HepG2 (cell line): ENCODE results near the gene SMOC1. TPM values are rescaled to one million over a fixed set of nuclear protein-coding genes. Genes with fewer than 3 reads are reported as not detected.
A peak's percentile ranks its signal among the peaks of the same experiment; 100 is the strongest.

Experiments used
- CEBPZ ChIP-seq: IDR thresholded peaks from 2 replicates; pipeline ENCODE4 v1.6.1; 2012; ENCODE audit warnings: low read length, improper control_type of control experiment
- CENPBD1 ChIP-seq: sonication (generic); formaldehyde crosslinking; IDR thresholded peaks from 2 replicates; pipeline ENCODE4 v1.8.0; 2022; ENCODE audit warnings: missing genetic modification reagents, low read depth, mild to moderate bottlenecking, borderline replicate concordance
- CREB3 ChIP-seq: sonication (generic); formaldehyde crosslinking; IDR thresholded peaks from 2 replicates; pipeline ENCODE4 v1.5.0; 2020; ENCODE audit warnings: missing genetic modification reagents
- ETV6 ChIP-seq: sonication (generic); formaldehyde crosslinking; conservative IDR thresholded peaks from 2 replicates; pipeline ENCODE4 v1.4.0; 2020; ENCODE audit warnings: missing genetic modification reagents
- FOXP1 ChIP-seq, 2 experiments: fragments of 450-650 bp in 1 of 2; IDR thresholded peaks; 2 replicates each; pipeline ENCODE4 v1.6.1; 2017 to 2018; ENCODE audit warnings: antibody characterized with exemption in 1 of 2
- HIC2 ChIP-seq: sonication (generic); formaldehyde crosslinking; IDR thresholded peaks from 2 replicates; pipeline ENCODE4 v1.9.0; 2022; ENCODE audit warnings: low read depth, missing genetic modification reagents
- HMG20A ChIP-seq: IDR thresholded peaks from 2 replicates; pipeline ENCODE4 v1.6.1; 2016; ENCODE audit warnings: borderline replicate concordance
- LCORL ChIP-seq, 2 experiments: fragments of 450-650 bp in 1 of 2; sonication (generic) in 1 of 2; formaldehyde crosslinking in 1 of 2; IDR thresholded peaks; 2 replicates each; pipeline versions ENCODE4 v1.5.0 to v1.6.1; 2017 to 2020; ENCODE audit warnings: antibody characterized with exemption in 1 of 2, missing genetic modification reagents in 1 of 2
- MZF1 ChIP-seq: sonication (generic); formaldehyde crosslinking; IDR thresholded peaks from 2 replicates; pipeline ENCODE4 v1.8.1; 2023; ENCODE audit warnings: mild to moderate bottlenecking, missing genetic modification reagents, borderline replicate concordance
- NFYB ChIP-seq: sonication (generic); formaldehyde crosslinking; IDR thresholded peaks from 2 replicates; pipeline ENCODE4 v1.4.0; 2020; ENCODE audit warnings: missing genetic modification reagents
- PAF1 ChIP-seq: IDR thresholded peaks from 2 replicates; pipeline ENCODE4 v1.6.1; 2016; ENCODE audit warnings: missing genetic modification reagents, missing compliant biosample characterization
- REPIN1 ChIP-seq: sonication (generic); formaldehyde crosslinking; IDR thresholded peaks from 2 replicates; pipeline ENCODE4 v1.8.0; 2022; ENCODE audit warnings: missing genetic modification reagents, low read depth, mild to moderate bottlenecking, borderline replicate concordance
- RFX5 ChIP-seq: IDR thresholded peaks from 2 replicates; pipeline ENCODE4 v1.6.1; 2011; ENCODE audit warnings: low read depth, low read length, improper control_type of control experiment
- TEF ChIP-seq: sonication (generic); formaldehyde crosslinking; IDR thresholded peaks from 2 replicates; pipeline ENCODE4 v1.5.0; 2020; ENCODE audit warnings: missing genetic modification reagents
- THAP8 ChIP-seq: sonication (generic); formaldehyde crosslinking; IDR thresholded peaks from 2 replicates; pipeline ENCODE4 v1.5.1; 2020; ENCODE audit warnings: missing genetic modification reagents, mild to moderate bottlenecking, borderline replicate concordance
- ZFX ChIP-seq: sonication (generic); formaldehyde crosslinking; IDR thresholded peaks from 2 replicates; pipeline ENCODE4 v1.4.0; 2020; ENCODE audit warnings: mild to moderate bottlenecking, low read depth, missing genetic modification reagents, moderate library complexity
- ZKSCAN1 ChIP-seq: fragments of 150-350 bp; IDR thresholded peaks from 2 replicates; pipeline ENCODE4 v1.6.1; 2014; ENCODE audit warnings: low read length
- ZMAT5 ChIP-seq: sonication (generic); formaldehyde crosslinking; IDR thresholded peaks from 2 replicates; pipeline ENCODE4 v1.5.0; 2020; ENCODE audit warnings: mild to moderate bottlenecking, low read depth, missing genetic modification reagents, borderline replicate concordance
- ZNF264 ChIP-seq: sonication (generic); formaldehyde crosslinking; IDR thresholded peaks from 2 replicates; pipeline ENCODE4 v1.4.0; 2020; ENCODE audit warnings: missing genetic modification reagents
- ZNF460 ChIP-seq: sonication (generic); formaldehyde crosslinking; IDR thresholded peaks from 2 replicates; pipeline ENCODE4 v1.5.1; 2020; ENCODE audit warnings: missing genetic modification reagents, mild to moderate bottlenecking, borderline replicate concordance
- ZNF570 ChIP-seq: sonication (generic); formaldehyde crosslinking; IDR thresholded peaks from 2 replicates; pipeline ENCODE4 v1.4.0; 2020; ENCODE audit warnings: mild to moderate bottlenecking, missing genetic modification reagents, borderline replicate concordance
- ZNF768 ChIP-seq: sonication (generic); formaldehyde crosslinking; IDR thresholded peaks from 2 replicates; pipeline ENCODE4 v1.4.0; 2020; ENCODE audit warnings: missing genetic modification reagents
- polyA plus RNA-seq, 8 experiments: library from polyadenylated mRNA; depleted of rRNA in 3 of 8; stranded (reverse) in 7 of 8; unstranded in 1 of 8; fragments of >200 nt; fragmentation: Illumina TruSeq in 4 of 8; extraction: Trizol in 4 of 8; gene quantifications; 2 replicates each; pipeline versions ENCODE4 v1.2.1 to v1.2.3, GENCODE V29; 2011 to 2016; ENCODE audit warnings: low read depth in 4 of 8, missing spikeins in 1 of 8, mixed read lengths in 1 of 8; ENCODE audit not compliant: insufficient read depth in 1 of 8
- total RNA-seq, 5 experiments: library from RNA; depleted of rRNA; stranded (reverse); fragments of >200 nt; fragmentation: Illumina TruSeq; extraction: Trizol; gene quantifications; 2 replicates each; pipeline ENCODE4 v1.2.3, GENCODE V29; 2016; ENCODE audit warnings: low read depth in 1 of 5

SMOC1 gene
- total and polyA plus RNA-seq, 2 of the 13 experiments (the other 11 are each of a cell fraction or from before 2014, with no cell fraction given) = 17.8 to 35.6 TPM

GRCh38 chr14:70005281-70005805 is 126.1 kb downstream of the SMOC1 start (continued):
- TF ChIP-seq CENPBD1 (CRISPR knock-in tag) = no peak
- TF ChIP-seq CEBPZ = no peak
- TF ChIP-seq HIC2 (CRISPR knock-in tag) = peak; percentile 76
- no peak for TF ChIP-seq NFYB (CRISPR knock-in tag)
- no peak for TF ChIP-seq MZF1 (CRISPR knock-in tag)
- 0 out of 2 replicates have a peak, but pooled peaks have one; percentile 2 for TF ChIP-seq RFX5
- no peak for TF ChIP-seq ETV6 (CRISPR knock-in tag)
- no peak for TF ChIP-seq ZNF570
- no peak for TF ChIP-seq ZMAT5 (CRISPR knock-in tag)
- TF ChIP-seq HMG20A (CRISPR knock-in tag) = peak; percentile 71; the same call in 1 of the 2 replicates
- TF ChIP-seq ZNF264 = peak; percentile 99
- TF ChIP-seq ZNF768 (CRISPR knock-in tag) = no peak
- no peak for TF ChIP-seq THAP8
- TF ChIP-seq ZKSCAN1 = 0 out of 2 replicates have a peak, but pooled peaks have one; percentile 13
- TF ChIP-seq FOXP1 (IDR thresholded peaks at IDR 0.05) = no peak
- peak; percentile 70 for TF ChIP-seq FOXP1 (CRISPR knock-in tag; IDR thresholded peaks at IDR 0.05)
- TF ChIP-seq LCORL (IDR thresholded peaks at IDR 0.05) = no peak
- peak; percentile 92 for TF ChIP-seq LCORL (CRISPR knock-in tag; IDR thresholded peaks at IDR 0.05)
- no peak for TF ChIP-seq ZNF460 (CRISPR knock-in tag)
- peak; percentile 82 for TF ChIP-seq REPIN1
- TF ChIP-seq TEF (CRISPR knock-in tag) = no peak
- TF ChIP-seq CREB3 (CRISPR knock-in tag) = no peak
- no peak for TF ChIP-seq PAF1 (CRISPR knock-in tag)
- TF ChIP-seq ZFX = peak; percentile 80
